GM19324 (cell line): ENCODE measurements around the gene CASP10.

Source experiments
- ATAC-seq: cut with Tn5 transposase; IDR thresholded peaks from one replicate; pipeline ENCODE4 v1.9.1; 2021; ENCODE audit warnings: mild to moderate bottlenecking, moderate library complexity; ENCODE audit not compliant: unreplicated experiment, low FRiP score

CASP10 gene

DNA sequence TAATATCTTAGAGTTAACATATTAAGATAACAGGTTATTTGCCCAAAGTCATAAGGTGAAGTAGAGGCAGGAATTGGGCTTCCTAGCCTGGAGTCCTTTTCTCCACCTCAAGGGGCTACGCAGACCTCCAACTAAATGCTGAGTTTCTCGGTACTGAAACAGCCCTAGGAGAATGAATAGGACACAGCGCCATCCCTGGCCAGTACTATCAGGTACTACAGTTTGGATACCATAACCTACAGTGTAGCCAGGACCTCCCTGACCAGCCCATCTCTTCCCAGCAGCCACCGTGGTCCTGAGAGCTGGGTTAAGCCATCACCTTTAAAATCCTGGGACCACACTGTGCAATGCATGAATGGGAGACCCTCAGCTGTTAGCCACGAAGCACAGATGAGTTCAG, 93.0 kb downstream of the CASP10 start:
- no peak for ATAC-seq

GRCh38 chr2:201276511-201276910, 93.6 kb downstream of the CASP10 start:
- ATAC-seq = no peak
